Neural crest cell (in vitro differentiated cells): ENCODE measurements around the gene PTGDS. TPM values are rescaled to one million over a fixed set of nuclear protein-coding genes. Genes with fewer than 3 reads are reported as not detected.

ENCODE experiments used
- DNase-seq: peaks from one replicate; pipeline ENCODE4 v3.0.0; 2021; ENCODE audit warnings: low read depth, mixed read lengths, low spot score
- H3K27ac Mint-ChIP-seq: one replicate; pipeline ENCODE4 v1.8.0; 2021; ENCODE audit warnings: mild to moderate bottlenecking, mixed read lengths; ENCODE audit not compliant: unreplicated experiment
- H3K27me3 Mint-ChIP-seq: 2 replicates; pipeline ENCODE4 v1.8.0; 2021; ENCODE audit warnings: low read depth, mild to moderate bottlenecking, mixed read lengths
- H3K36me3 Mint-ChIP-seq: 2 replicates; pipeline ENCODE4 v1.8.0; 2021; ENCODE audit warnings: low read depth, mild to moderate bottlenecking, mixed read lengths
- H3K4me1 Mint-ChIP-seq: 2 replicates; pipeline ENCODE4 v1.8.0; 2021; ENCODE audit warnings: mixed read lengths
- H3K4me3 Mint-ChIP-seq: one replicate; pipeline ENCODE4 v1.8.0; 2021; ENCODE audit warnings: mild to moderate bottlenecking, mixed read lengths
- H3K9me3 Mint-ChIP-seq: 2 replicates; pipeline ENCODE4 v1.8.0; 2021; ENCODE audit warnings: mixed read lengths
- CTCF ChIP-seq: fragments of 200-600 bp; sonication (generic); conservative IDR thresholded peaks from 2 replicates; pipeline ENCODE4 v1.5.0; 2021; ENCODE audit warnings: antibody characterized with exemption, mild to moderate bottlenecking
- total RNA-seq: library from RNA; stranded (reverse); gene quantifications from 2 replicates; pipeline ENCODE4 v1.2.1, GENCODE V29; 2021

The PTGDS gene
- total RNA-seq, 1 donor from 2014 or later = not detected

- Mint-ChIP-seq H3K4me1 (peaks cover 5% of the 10 kb centered on the region), H3K27ac (no peak overlapping the region), H3K36me3 (no peaks in the 10 kb centered on the region), H3K27me3 (no peaks in the 10 kb centered on the region), H3K9me3 (no peaks in the 10 kb centered on the region), H3K4me3 (no peak overlapping the region)
- no peak for DNase-seq
- no peak for TF ChIP-seq CTCF
Observed at GRCh38 chr9:137021568-137021978, 44.3 kb downstream of the PTGDS start.

- no peak overlapping the region for H3K27ac Mint-ChIP-seq
Observed at GRCh38 chr9:137021979-137022661, 44.8 kb downstream of the PTGDS start.

GRCh38 chr9:137022662-137023008 lies 45.3 kb downstream of the PTGDS start:
- H3K27ac Mint-ChIP-seq = no peak overlapping the region
- no peaks in the 10 kb centered on the region for H3K9me3 Mint-ChIP-seq
- H3K4me1 Mint-ChIP-seq = peaks cover 9% of the 10 kb centered on the region
- no peak for TF ChIP-seq CTCF
- H3K36me3 Mint-ChIP-seq = no peaks in the 10 kb centered on the region
- H3K4me3 Mint-ChIP-seq = no peak overlapping the region
- no peaks in the 10 kb centered on the region for H3K27me3 Mint-ChIP-seq
- no peak for DNase-seq

More at GRCh38 chr9:137021979-137022661, 44.8 kb downstream of the PTGDS start:
- Mint-ChIP-seq H3K36me3 (no peaks in the 10 kb centered on the region), H3K27me3 (no peaks in the 10 kb centered on the region), H3K4me3 (no peak overlapping the region), H3K9me3 (no peaks in the 10 kb centered on the region), H3K4me1 (peaks cover 6% of the 10 kb centered on the region)
- TF ChIP-seq CTCF = no peak
- DNase-seq = no peak

GRCh38 chr9:137023157-137023556 lies 45.9 kb downstream of the PTGDS start:
- Mint-ChIP-seq H3K27me3 (no peaks in the 10 kb centered on the region), H3K36me3 (no peaks in the 10 kb centered on the region), H3K4me3 (peak overlapping the region; percentile 27), H3K27ac (no peak overlapping the region), H3K4me1 (peaks cover 9% of the 10 kb centered on the region), H3K9me3 (no peaks in the 10 kb centered on the region)
- DNase-seq = no peak
- no peak for TF ChIP-seq CTCF

GRCh38 chr9:137023583-137023991 lies 46.3 kb downstream of the PTGDS start:
- Mint-ChIP-seq H3K27me3 (no peaks in the 10 kb centered on the region), H3K4me3 (peak overlapping the region; percentile 27), H3K36me3 (no peaks in the 10 kb centered on the region), H3K27ac (no peak overlapping the region), H3K9me3 (no peaks in the 10 kb centered on the region), H3K4me1 (peaks cover 9% of the 10 kb centered on the region)
- no peak for DNase-seq
- TF ChIP-seq CTCF = no peak
